ENCODE results near the gene CNKSR1. TPM values are rescaled to one million over a fixed set of nuclear protein-coding genes. Genes with fewer than 3 reads are reported as not detected.

Gene CNKSR1
- total RNA-seq, 1 experiment from 2014 or later = 35.5 TPM

DNA sequence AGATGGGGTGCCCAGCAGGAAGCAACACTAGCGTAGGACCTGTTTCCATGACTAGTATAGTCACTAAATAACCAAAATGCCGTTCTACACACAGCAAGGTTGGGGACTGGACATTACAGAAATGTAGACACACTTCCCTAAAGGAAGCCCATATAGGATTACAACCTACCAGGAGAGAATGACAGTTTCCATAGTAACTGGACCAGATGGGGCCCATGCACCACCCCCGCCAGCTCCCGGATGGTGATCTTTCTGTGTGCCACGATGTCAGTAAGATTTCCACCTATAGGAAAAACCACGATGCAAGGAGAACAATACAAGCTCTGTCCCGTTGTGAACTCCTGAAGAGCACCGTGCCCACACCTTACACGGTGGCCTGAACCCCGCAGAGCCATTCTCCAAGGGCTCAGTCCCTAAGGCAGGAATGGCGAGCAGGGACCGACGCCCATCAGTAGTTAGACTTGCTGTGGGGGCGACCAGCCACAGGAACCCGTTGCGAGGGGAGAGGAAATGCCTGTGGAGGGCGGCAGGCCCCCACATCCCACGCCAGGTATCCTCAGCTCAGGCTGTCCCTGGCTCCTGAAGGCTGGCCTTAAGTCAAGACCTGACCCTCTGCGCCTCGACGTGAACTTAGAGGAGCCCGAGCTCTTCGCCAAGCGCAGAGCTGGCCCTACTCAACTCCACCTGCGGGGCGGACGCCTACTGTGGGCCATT is 43.1 kb downstream of the CNKSR1 start:
- Mint-ChIP-seq H3K4me3 (ENCODE audit: unreplicated experiment) (no peak overlapping the region), H3K4me1 (ENCODE audit: insufficient read depth, unreplicated experiment) (no peaks in the 10 kb centered on the region), H3K9me3 (ENCODE audit: unreplicated experiment) (no peaks in the 10 kb centered on the region), H3K27ac (ENCODE audit: low read depth, unreplicated experiment) (no peak overlapping the region), H3K36me3 (ENCODE audit: insufficient read depth, unreplicated experiment) (no peaks in the 10 kb centered on the region), H3K27me3 (ENCODE audit: insufficient read depth, unreplicated experiment) (peaks cover 2% of the 10 kb centered on the region)
- intact Hi-C loops (cut with micrococcal nuclease) = no loop called here
- no peak for DNase-seq (ENCODE audit: unreplicated experiment)
- ChIA-PET CTCF (interaction anchor here (0.6 to 1.8 kb wide), 2 partner anchors 13 to 195 kb away, joined by 3 to 5 read pairs; partner anchors contain the start of gene CEP85), POLR2A (interaction anchor here (0.9 to 1.2 kb wide), 2 partner anchors 10 to 42 kb away, joined by 3 read pairs; no protein-coding TSS in a partner anchor)
- TF ChIP-seq, protein P1, sequence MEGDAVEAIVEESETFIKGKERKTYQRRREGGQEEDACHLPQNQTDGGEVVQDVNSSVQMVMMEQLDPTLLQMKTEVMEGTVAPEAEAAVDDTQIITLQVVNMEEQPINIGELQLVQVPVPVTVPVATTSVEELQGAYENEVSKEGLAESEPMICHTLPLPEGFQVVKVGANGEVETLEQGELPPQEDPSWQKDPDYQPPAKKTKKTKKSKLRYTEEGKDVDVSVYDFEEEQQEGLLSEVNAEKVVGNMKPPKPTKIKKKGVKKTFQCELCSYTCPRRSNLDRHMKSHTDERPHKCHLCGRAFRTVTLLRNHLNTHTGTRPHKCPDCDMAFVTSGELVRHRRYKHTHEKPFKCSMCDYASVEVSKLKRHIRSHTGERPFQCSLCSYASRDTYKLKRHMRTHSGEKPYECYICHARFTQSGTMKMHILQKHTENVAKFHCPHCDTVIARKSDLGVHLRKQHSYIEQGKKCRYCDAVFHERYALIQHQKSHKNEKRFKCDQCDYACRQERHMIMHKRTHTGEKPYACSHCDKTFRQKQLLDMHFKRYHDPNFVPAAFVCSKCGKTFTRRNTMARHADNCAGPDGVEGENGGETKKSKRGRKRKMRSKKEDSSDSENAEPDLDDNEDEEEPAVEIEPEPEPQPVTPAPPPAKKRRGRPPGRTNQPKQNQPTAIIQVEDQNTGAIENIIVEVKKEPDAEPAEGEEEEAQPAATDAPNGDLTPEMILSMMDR (IDR thresholded peaks at IDR 0.05; ENCODE audit: unreplicated experiment) = no peak
- BruUV-seq (replicated peaks) = no TSS peak

DNA sequence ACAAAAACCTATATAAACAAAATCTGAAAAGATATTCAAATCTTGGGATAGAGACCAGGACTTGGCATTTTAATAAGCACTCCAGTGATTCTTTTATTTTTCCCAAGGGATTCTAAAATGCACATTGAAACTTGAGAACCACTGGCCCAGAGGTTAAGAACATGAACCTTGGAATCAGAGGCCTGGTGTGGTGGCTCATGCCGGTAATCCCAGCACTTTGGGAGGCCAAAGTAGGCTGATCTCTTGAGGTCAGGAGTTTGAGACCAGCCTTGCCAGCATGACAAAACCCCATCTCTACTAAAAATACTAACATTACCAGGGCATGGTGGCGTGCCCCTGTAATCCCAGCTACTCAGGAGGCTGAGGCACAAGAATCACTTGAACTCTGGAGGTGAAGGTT is 43.8 kb downstream of the CNKSR1 start:
- CTCF ChIA-PET = no interaction called here
- Mint-ChIP-seq H3K9me3 (ENCODE audit: unreplicated experiment) (no peaks in the 10 kb centered on the region), H3K4me3 (ENCODE audit: unreplicated experiment) (no peak overlapping the region)

DNA sequence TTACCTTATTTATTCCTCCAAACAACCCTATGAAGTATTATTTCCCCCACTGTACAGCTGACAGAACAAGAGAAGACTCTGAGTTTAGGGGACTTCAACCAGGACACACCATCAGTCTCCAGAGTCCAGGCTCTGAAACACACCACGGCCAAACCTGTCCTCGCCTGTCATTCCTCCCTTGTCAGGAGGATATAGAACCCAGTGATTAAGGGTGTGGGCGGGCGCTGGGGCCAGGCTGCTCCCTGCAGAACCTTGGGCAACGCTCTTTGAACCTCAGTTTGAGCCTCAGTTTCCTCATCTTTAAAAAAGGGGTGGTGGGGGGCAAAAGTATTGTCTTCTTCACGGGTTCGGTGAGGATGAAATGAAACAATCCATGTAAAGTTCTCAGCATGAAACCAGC is 47.3 kb downstream of the CNKSR1 start:
- peaks cover 11% of the 10 kb centered on the region for H3K27me3 Mint-ChIP-seq (ENCODE audit: insufficient read depth, unreplicated experiment)
- intact Hi-C loops (cut with micrococcal nuclease) = no loop called here
- POLR2A ChIA-PET = no interaction called here

More for the DNA sequence above, 43.8 kb downstream of the CNKSR1 start:
- intact Hi-C loops (cut with micrococcal nuclease) = no loop called here
- no TSS peak for BruUV-seq (replicated peaks)
- no peaks in the 10 kb centered on the region for H3K36me3 Mint-ChIP-seq (ENCODE audit: insufficient read depth, unreplicated experiment)
- POLR2A ChIA-PET = interaction anchor here (0.9 to 1.2 kb wide), 2 partner anchors 11 to 43 kb away, joined by 3 read pairs; no protein-coding TSS in a partner anchor
- peaks cover 9% of the 10 kb centered on the region for H3K27me3 Mint-ChIP-seq (ENCODE audit: insufficient read depth, unreplicated experiment)
- H3K27ac Mint-ChIP-seq (ENCODE audit: low read depth, unreplicated experiment) = no peak overlapping the region
- TF ChIP-seq, protein P1 (IDR thresholded peaks at IDR 0.05; ENCODE audit: unreplicated experiment) = no peak
- H3K4me1 Mint-ChIP-seq (ENCODE audit: insufficient read depth, unreplicated experiment) = no peaks in the 10 kb centered on the region
- DNase-seq (ENCODE audit: unreplicated experiment) = no peak

More for the DNA sequence above, 47.3 kb downstream of the CNKSR1 start:
- no peak overlapping the region for H3K4me3 Mint-ChIP-seq (ENCODE audit: unreplicated experiment)
- H3K36me3 Mint-ChIP-seq (ENCODE audit: insufficient read depth, unreplicated experiment) = no peaks in the 10 kb centered on the region
- no TSS peak for BruUV-seq (replicated peaks)
- no peaks in the 10 kb centered on the region for H3K4me1 Mint-ChIP-seq (ENCODE audit: insufficient read depth, unreplicated experiment)
- H3K9me3 Mint-ChIP-seq (ENCODE audit: unreplicated experiment) = no peaks in the 10 kb centered on the region
- CTCF ChIA-PET = interaction anchor here (0.6 kb wide), 1 partner anchor 190 kb away, joined by 3 read pairs; no protein-coding TSS in a partner anchor
- H3K27ac Mint-ChIP-seq (ENCODE audit: low read depth, unreplicated experiment) = no peak overlapping the region
- TF ChIP-seq, protein P1 (IDR thresholded peaks at IDR 0.05; ENCODE audit: unreplicated experiment) = no peak
- no peak for DNase-seq (ENCODE audit: unreplicated experiment)

Data from MCF 10A (cell line).